GM19372 (cell line): ENCODE measurements around the gene RAB11A.

Source experiments
- ATAC-seq: cut with Tn5 transposase; IDR thresholded peaks from one replicate; pipeline ENCODE4 v1.9.1; 2021; ENCODE audit warnings: mild to moderate bottlenecking, low read depth, moderate library complexity; ENCODE audit not compliant: unreplicated experiment

RAB11A gene

GRCh38 chr15:65883571-65883970 is 14.3 kb downstream of the RAB11A start:
- no peak for ATAC-seq

DNA sequence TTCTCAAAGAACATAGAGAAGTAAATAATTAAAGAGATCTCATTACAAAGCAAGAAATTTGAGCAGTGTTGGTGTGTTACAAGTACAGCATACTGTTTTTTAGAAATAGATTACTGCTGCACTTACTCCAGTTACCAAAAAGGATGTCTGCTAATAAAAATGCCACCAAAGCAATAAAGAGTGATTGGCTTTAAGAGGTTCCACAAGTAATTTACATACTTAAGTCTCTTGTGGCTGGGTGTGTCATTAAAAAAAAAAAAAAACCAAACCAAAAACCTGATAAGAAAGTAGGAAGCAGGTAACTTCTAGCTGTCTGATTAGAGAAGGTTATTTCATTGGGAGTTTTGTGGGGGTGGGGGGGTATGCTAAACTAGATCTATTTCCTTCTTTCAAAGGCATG is 15.2 kb downstream of the RAB11A start:
- ATAC-seq, result no peak

- no peak for ATAC-seq
These were observed 16.5 kb downstream of the RAB11A start for GRCh38 chr15:65885668-65886218.

DNA sequence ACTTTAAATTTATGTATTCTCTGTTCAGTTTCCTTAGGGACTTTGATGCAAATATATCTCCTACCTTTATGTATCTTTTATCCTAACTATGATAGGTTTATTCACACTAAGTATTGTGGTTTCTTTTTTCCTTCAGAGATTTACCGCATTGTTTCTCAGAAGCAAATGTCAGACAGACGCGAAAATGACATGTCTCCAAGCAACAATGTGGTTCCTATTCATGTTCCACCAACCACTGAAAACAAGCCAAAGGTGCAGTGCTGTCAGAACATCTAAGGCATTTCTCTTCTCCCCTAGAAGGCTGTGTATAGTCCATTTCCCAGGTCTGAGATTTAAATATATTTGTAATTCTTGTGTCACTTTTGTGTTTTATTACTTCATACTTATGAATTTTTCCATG is 18.3 kb downstream of the RAB11A start:
- no peak for ATAC-seq

- no peak for ATAC-seq
These were observed 19.7 kb downstream of the RAB11A start for GRCh38 chr15:65888981-65889380.

DNA sequence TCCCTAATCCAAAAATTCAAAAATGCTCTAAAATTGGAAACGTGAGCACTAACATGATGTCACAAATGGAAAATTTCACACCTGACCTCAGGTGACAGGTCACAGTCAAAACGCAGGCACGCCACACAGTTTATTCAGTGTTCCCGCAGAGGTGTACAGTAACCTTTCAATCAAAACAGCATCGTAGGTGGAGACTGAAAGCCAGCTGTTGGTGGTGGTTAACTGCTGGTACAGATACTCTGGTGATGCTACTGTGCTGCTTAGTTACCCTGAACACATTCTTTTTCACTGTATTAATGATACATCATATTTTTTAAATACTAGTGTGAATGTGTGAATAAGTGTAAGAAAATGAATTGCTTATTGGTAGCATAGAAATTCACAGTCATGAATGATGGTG is 23.8 kb downstream of the RAB11A start:
- ATAC-seq, result no peak

DNA sequence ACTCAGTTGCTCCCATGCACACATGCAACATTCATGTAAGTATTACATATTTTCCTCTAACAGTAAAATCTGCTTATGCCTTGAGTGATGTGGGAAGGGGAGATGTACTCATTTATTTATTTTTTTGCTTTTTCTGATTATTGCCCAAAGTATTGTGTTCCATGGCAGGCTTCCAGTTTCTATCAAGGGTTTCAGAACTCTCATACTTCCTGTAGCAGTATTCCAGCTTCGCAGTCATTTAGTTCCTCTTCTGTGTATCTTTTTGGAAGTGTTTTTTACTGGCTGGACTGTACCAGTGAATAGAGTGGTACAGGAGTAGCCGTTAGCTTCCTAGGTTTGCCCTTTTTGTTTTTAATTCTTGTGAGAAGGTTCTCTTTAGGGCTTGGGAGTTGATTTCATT is 26.9 kb downstream of the RAB11A start:
- ATAC-seq, result no peak

DNA sequence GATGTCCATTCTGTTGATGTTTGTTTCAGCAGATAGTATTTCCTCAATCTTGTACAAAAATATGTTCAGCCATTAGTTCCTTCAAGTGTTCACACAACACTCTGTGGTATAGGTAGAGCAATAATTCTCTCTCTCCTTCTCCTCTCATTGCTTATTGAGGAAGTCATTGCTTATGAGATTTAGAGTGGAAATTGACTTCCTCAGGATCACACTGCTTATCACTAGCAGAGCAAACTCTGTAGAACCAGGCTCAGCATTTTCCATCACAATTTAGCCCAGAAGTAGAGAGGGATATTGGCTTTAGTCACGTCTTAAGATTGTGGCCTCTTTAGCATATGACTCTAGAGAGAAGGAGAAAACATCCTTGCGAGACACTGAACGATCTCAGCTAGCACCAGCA is 31.2 kb downstream of the RAB11A start:
- no peak for ATAC-seq

DNA sequence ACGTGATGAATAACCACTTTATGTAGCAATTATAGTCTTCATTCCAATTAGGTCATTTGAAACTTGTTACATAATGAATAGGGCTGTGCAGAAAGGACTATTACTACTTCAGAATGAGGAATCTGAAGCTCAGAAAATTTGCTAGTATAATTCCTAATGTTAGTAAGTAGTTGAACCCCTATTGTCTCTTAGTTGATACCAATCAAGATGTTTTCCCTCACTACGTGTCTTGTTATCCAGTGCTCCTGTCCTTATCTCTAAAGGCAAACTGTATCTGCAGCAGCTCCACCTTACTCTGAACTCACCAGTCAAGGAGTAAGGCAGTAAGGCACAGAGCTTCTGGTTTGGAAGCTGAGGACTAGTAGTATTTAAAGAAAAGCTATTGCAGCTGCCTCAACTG is 32.0 kb downstream of the RAB11A start:
- ATAC-seq, result no peak

DNA sequence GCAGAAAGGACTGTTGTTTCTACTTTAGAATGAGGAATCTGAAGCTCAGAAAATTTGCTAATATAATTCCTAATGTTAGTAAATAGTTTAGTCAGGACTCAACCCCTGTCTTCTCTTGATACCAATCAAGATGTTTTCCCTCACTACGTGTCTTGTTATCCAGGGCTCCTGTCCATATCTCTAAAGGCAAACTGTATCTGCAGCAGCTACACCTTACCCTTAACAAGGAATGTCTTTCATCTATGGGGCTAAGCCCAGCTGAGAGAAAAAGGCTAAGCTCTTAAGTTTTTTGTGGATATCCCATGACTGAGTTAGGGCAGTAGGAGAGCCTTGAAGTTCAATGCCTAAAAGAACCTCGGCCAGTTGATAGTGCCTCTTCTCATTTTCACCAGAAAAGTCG is 32.5 kb downstream of the RAB11A start:
- no peak for ATAC-seq

DNA sequence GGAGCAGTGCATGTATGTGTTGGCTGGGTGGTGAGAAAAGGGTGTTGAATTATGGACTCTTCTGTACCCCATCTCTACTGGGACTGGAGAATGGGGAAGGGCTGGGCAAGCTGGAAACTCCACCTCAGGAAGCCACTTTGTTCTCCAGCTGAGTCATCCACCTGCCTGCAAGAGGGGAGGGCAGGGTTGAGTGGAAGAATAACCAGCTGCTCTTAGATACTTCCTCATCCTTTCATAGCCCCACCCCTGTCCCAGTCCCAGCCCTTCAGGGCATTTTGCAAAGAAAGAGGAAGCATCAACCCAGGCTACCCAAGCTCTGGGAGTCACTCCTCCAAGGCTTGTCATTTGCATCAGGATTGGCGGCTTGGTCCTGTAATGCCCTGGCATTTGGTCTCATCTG is 33.1 kb downstream of the RAB11A start:
- no peak for ATAC-seq

DNA sequence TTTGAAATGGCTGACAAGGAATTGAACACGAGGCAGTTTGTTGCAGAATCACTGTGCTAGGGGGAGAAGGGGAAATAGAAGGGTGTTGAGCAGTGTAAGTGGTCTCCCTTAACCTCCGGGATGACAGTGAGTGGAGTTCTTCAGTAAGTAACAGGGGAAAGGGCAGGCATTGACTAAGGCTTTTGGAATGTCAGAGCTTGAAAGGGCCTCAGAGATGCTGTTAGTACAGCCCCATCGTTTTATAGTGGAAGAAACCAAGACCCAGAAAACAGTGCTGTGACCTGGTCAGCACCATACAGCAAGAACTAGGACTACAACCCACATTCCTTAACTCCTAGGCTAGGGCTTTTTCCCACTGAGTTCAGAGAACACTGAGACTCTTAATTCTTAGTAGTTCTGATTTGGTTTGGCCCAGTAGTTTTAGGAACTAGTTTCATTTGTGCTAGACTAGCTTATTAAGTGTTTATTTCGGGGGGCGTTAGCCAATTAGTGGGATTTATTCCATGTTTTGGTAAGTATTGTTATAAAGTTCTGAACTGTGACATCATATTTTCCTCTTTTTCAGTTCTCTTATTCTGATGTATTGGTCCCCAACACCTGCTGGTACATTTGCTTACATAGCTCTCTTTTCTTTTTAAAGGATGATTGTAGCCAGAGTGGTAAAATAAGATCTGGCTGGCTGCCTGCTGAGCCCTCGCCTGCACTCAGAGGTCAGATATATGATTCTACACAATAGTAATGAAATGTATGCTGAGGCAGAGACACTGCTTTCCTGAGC is 34.2 kb downstream of the RAB11A start:
- no peak for ATAC-seq

DNA sequence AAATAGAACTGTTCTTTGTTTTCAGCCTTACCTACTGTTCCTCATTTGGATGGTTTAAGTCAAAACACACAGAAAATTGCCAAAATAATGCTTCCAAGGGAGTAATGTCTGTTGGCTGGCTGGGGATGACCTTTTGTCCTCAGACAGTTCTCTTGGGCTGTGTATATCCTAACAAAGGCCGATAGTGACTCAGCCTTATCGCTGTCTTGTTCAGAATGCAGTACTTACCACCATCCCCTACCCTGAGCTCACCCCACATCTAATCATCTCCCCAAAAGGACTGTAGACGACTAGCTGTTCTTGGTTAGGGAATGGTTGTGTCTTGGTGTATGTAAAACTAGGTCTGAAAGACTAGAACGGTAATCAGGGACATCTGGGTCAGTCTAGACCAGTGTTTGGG is 35.0 kb downstream of the RAB11A start:
- ATAC-seq, result no peak

DNA sequence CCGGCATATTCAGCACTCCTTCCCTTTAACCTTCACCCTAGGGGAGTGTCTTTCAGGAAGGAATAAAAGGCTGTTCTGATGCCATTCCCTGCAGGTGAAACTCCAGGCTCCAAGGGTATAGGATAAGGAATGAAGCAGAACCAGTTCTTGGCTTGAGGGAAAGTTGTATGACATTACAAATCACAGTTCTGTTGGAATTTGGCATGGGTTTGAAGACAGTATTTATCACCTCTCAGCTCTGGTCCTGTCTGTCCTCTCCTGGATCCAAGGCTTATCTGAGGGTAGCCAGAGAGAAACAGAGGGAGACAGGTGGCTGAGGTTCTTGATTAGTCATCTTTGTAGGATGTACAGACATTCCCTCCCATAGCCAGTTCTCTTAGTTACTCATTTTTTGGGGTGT is 37.1 kb downstream of the RAB11A start:
- ATAC-seq, result no peak

GRCh38 chr15:65907661-65908060 is 38.4 kb downstream of the RAB11A start:
- no peak for ATAC-seq

- no peak for ATAC-seq
These were observed 39.6 kb downstream of the RAB11A start for GRCh38 chr15:65908876-65909275.

- ATAC-seq, result no peak
These were observed 40.5 kb downstream of the RAB11A start for GRCh38 chr15:65909831-65910230.

- no peak for ATAC-seq
These were observed 41.0 kb downstream of the RAB11A start for GRCh38 chr15:65910341-65910740.

GRCh38 chr15:65912235-65912634 is 42.9 kb downstream of the RAB11A start:
- no peak for ATAC-seq

- no peak for ATAC-seq
These were observed 44.4 kb downstream of the RAB11A start for GRCh38 chr15:65913631-65914199.

DNA sequence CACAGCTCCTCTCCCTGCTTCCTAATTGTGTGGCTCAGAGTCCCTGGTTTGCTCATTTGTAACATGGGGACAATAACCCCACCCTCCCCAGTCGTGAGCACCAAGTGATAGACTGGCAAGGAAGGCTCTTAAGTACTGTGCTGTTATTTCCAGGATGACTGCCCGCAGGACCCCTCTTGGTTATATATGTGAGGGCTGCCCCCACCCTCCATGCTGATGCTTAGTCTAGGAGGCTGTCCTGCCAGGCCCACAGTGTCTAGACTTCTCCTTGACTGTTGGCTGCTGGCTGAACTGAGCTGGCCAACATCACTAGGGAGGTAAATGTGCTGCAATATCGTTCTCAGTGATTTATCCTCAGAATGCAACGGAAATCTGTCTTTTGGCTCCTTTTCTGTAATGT is 45.1 kb downstream of the RAB11A start:
- no peak for ATAC-seq
